AG09319 (cell line): Measurements from ENCODE around the gene DGAT2.

Experiments
- DNase-seq: peaks from one replicate; pipeline ENCODE4 v3.0.0-alpha.2; 2010; ENCODE audit warnings: low read depth; ENCODE audit errors: extremely low read depth
- CTCF ChIP-seq: IDR thresholded peaks from 2 replicates; pipeline ENCODE4 v1.5.1; 2011; ENCODE audit warnings: low read depth, mild to moderate bottlenecking, inconsistent platforms, low read length, moderate library complexity

Gene DGAT2

GRCh38 chr11:75814363-75814676 lies 45.7 kb downstream of the DGAT2 start:
- no peak for TF ChIP-seq CTCF
- DNase-seq = no peak

- no peak for TF ChIP-seq CTCF
- DNase-seq = peak; percentile 99
Observed at GRCh38 chr11:75814677-75815344, 46.2 kb downstream of the DGAT2 start, which contains the start of gene UVRAG. Gene UVRAG, plus strand, starts transcription at chr11:75815210. Its CDS starts 198 bp downstream, at chr11:75815408.

- peak; percentile 3 for DNase-seq
- no peak for TF ChIP-seq CTCF
Observed at GRCh38 chr11:75815345-75816168, 47.0 kb downstream of the DGAT2 start.

- no peak for TF ChIP-seq CTCF
- no peak for DNase-seq
Observed at GRCh38 chr11:75816561-75817239, 48.1 kb downstream of the DGAT2 start.

GRCh38 chr11:75820645-75821044 lies 52.1 kb downstream of the DGAT2 start:
- DNase-seq = no peak
- no peak for TF ChIP-seq CTCF

- TF ChIP-seq CTCF = no peak
- no peak for DNase-seq
Observed at GRCh38 chr11:75821202-75821601, 52.6 kb downstream of the DGAT2 start.

- no peak for DNase-seq
- TF ChIP-seq CTCF = no peak
Observed at GRCh38 chr11:75822541-75822940, 54.0 kb downstream of the DGAT2 start.
